ENCODE measurements around the gene TRAF6. TPM values are rescaled to one million over a fixed set of nuclear protein-coding genes. Genes with fewer than 3 reads are reported as not detected.

Gene TRAF6
- total and polyA plus RNA-seq, 2 donors (not counting 3 experiments of a cell fraction or from before 2014, with no cell fraction given): 6.0 to 14.2 TPM

DNA sequence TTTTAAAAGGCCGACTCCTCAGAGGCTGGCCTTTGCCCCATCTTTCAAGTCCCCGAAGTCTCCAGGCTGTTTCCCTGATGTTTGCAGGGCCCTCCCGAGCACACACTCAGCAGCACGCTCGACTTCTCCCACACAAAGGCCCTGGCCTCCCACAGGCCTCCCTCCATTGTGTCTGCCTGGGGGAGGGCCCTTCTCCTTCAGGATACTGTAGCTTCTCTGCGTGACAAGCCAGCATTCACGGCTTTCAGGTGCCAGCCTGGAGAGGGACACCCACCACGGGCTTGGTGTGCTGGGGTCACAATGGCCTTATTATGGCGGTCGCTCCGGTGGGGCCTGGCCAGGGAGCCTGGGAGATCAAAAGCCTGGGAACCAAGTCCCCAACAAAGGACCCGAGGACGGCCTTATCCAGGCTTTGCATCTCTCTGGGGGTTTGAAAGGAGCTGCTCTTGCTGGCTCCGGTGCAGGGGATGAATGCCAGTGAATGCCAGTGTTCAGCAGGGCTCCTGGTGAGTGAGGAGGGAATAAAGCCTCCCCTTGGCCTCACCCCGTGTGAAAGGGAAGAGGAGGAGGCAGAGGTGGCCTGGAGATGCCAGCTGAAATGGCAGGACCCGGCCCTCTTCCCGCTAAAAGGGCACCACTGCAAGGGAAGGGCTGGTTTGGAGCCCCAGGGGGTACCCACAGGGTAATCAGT is 55.0 kb downstream of the TRAF6 start:
- no TSS peak for BruUV-seq (replicated peaks)
- H3K36me3 ChIP-seq (ENCODE audit: control insufficient read depth in 2 of 2, extremely low read depth in 1 of 2, insufficient read depth in 2 of 2, low read length in 2 of 2): no peaks in the 10 kb centered on the region
- ChIA-PET CTCF (interaction anchor here (1.1 to 3.4 kb wide), 6 partner anchors 12 to 163 kb away, joined by 3 to 13 read pairs (median 5); no protein-coding TSS in a partner anchor), POLR2A (no interaction called here)
- no peaks in the 10 kb centered on the region for H3K79me2 ChIP-seq (ENCODE audit: control insufficient read depth, insufficient read depth, low read length)
- H3K27ac ChIP-seq (ENCODE audit: insufficient read depth, low read depth, low read length): peak overlapping the region; percentile 30
- no peaks in the 10 kb centered on the region for H3K4me1 ChIP-seq (ENCODE audit: control insufficient read depth, extremely low read depth, insufficient read depth, low read length)
- no peaks in the 10 kb centered on the region for H4K20me1 ChIP-seq (replicated peaks; ENCODE audit: control insufficient read depth, extremely low read depth, insufficient read depth, low read length)
- H3K9me1 ChIP-seq (replicated peaks; ENCODE audit: control insufficient read depth, extremely low read depth, insufficient read depth, low read length): no peaks in the 10 kb centered on the region
- no peak for FAIRE-seq
- dilution Hi-C loops (cut with MboI; ENCODE audit: extremely low pct_ligation_motif_present, low sequenced_read_pairs) (no loop called here), intact Hi-C loops (cut with micrococcal nuclease) (no loop called here)
- H3K4me2 ChIP-seq (ENCODE audit: insufficient read depth, low read length): no peak overlapping the region
- no peaks in the 10 kb centered on the region for H3K27me3 ChIP-seq (ENCODE audit: control insufficient read depth in 2 of 2, insufficient read depth in 2 of 2, low read length in 2 of 2)
- peak overlapping the region; percentile 10 for H3K9ac ChIP-seq (replicated peaks; ENCODE audit: extremely low read depth, insufficient read depth, low read length)
- no peaks in the 10 kb centered on the region for H3K9me3 ChIP-seq (replicated peaks; ENCODE audit: control insufficient read depth, insufficient read depth, low read length)
- TF ChIP-seq EZH2 (IDR thresholded peaks at IDR 0.05; ENCODE audit: borderline replicate concordance, low read depth, low read length, severe bottlenecking): no peak
- no peak for TF ChIP-seq MAX (IDR thresholded peaks at IDR 0.05; ENCODE audit: insufficient read depth, insufficient read length)
- no peak for TF ChIP-seq POLR2AphosphoS5 (IDR thresholded peaks at IDR 0.05; ENCODE audit: insufficient read depth, low read depth, low read length)
- TF ChIP-seq GATA2 (IDR thresholded peaks at IDR 0.05; ENCODE audit: insufficient read depth, insufficient read length, low read depth, low read length): no peak
- H3K4me3 ChIP-seq (replicated peaks in 1 of 3; ENCODE audit: insufficient read depth in 1 of 3, low read depth in 1 of 3, low read length in 3 of 3): no peak overlapping the region
- no peak for DNase-seq (ENCODE audit: low read depth, low spot score)
- peak overlapping the region; percentile 73 for H2AFZ ChIP-seq (ENCODE audit: low read depth, low read length)

GRCh38 chr11:36454551-36454940 is 55.5 kb downstream of the TRAF6 start:
- no peaks in the 10 kb centered on the region for H3K9me3 ChIP-seq (replicated peaks; ENCODE audit: control insufficient read depth, insufficient read depth, low read length)
- no peak overlapping the region for H3K27ac ChIP-seq (ENCODE audit: insufficient read depth, low read depth, low read length)
- H3K4me1 ChIP-seq (ENCODE audit: control insufficient read depth, extremely low read depth, insufficient read depth, low read length): no peaks in the 10 kb centered on the region
- no peak overlapping the region for H2AFZ ChIP-seq (ENCODE audit: low read depth, low read length)
- no peaks in the 10 kb centered on the region for H3K9me1 ChIP-seq (replicated peaks; ENCODE audit: control insufficient read depth, extremely low read depth, insufficient read depth, low read length)
- H3K27me3 ChIP-seq (ENCODE audit: control insufficient read depth in 2 of 2, insufficient read depth in 2 of 2, low read length in 2 of 2): no peaks in the 10 kb centered on the region
- no peak overlapping the region for H3K4me2 ChIP-seq (ENCODE audit: insufficient read depth, low read length)
- DNase-seq (ENCODE audit: low read depth, low spot score) (no peak), FAIRE-seq (no peak)
- intact Hi-C loops (cut with micrococcal nuclease): no loop called here
- ChIA-PET CTCF (interaction anchor here (3.4 kb wide), 1 partner anchor 24 kb away, joined by 13 read pairs; no protein-coding TSS in a partner anchor), POLR2A (no interaction called here)
- H4K20me1 ChIP-seq (replicated peaks; ENCODE audit: control insufficient read depth, extremely low read depth, insufficient read depth, low read length): no peaks in the 10 kb centered on the region
- TF ChIP-seq MAX (IDR thresholded peaks at IDR 0.05; ENCODE audit: insufficient read depth, insufficient read length) (no peak), FOS (IDR thresholded peaks at IDR 0.05; ENCODE audit: borderline replicate concordance, insufficient read depth, low read length) (no peak), JUN (IDR thresholded peaks at IDR 0.05; ENCODE audit: borderline replicate concordance, insufficient read depth, insufficient read length, low read depth) (no peak), POLR2A (IDR thresholded peaks at IDR 0.05; ENCODE audit: low read depth, low read length) (no peak), POLR2AphosphoS5 (IDR thresholded peaks at IDR 0.05; ENCODE audit: insufficient read depth, low read depth, low read length) (no peak), MYC (IDR thresholded peaks at IDR 0.05; ENCODE audit: low read depth, low read length) (no peak), GATA2 (IDR thresholded peaks at IDR 0.05; ENCODE audit: insufficient read depth, insufficient read length, low read depth, low read length) (no peak), EZH2 (IDR thresholded peaks at IDR 0.05; ENCODE audit: borderline replicate concordance, low read depth, low read length, severe bottlenecking) (no peak), CTCF (IDR thresholded peaks at IDR 0.05; ENCODE audit: extremely low read depth in 1 of 2, insufficient read depth in 1 of 2, low read depth in 1 of 2, low read length in 2 of 2) (no peak)
- dilution Hi-C loops (cut with MboI; ENCODE audit: extremely low pct_ligation_motif_present, low sequenced_read_pairs): no loop called here
- H3K9ac ChIP-seq (replicated peaks; ENCODE audit: extremely low read depth, insufficient read depth, low read length): no peak overlapping the region
- no peaks in the 10 kb centered on the region for H3K36me3 ChIP-seq (ENCODE audit: control insufficient read depth in 2 of 2, extremely low read depth in 1 of 2, insufficient read depth in 2 of 2, low read length in 2 of 2)
- BruUV-seq (replicated peaks): no TSS peak
- no peak overlapping the region for H3K4me3 ChIP-seq (replicated peaks in 1 of 3; ENCODE audit: insufficient read depth in 1 of 3, low read depth in 1 of 3, low read length in 3 of 3)
- no peaks in the 10 kb centered on the region for H3K79me2 ChIP-seq (ENCODE audit: control insufficient read depth, insufficient read depth, low read length)
